ENCODE data around the gene VSX1. TPM values are rescaled to one million over a fixed set of nuclear protein-coding genes. Genes with fewer than 3 reads are reported as not detected.

The VSX1 gene
- polyA plus RNA-seq, 1 donor from 2014 or later: not detected

- Histone ChIP-seq H3K9me3 (ENCODE audit: low read length) (no peaks in the 10 kb centered on the region), H3K9ac (ENCODE audit: low read length) (no peak overlapping the region), H3K4me2 (ENCODE audit: low read length) (no peak overlapping the region), H3K27ac (ENCODE audit: low read length) (no peak overlapping the region), H3K4me3 (ENCODE audit: low read length) (no peak overlapping the region), H3K36me3 (ENCODE audit: insufficient read depth, low read length) (no peaks in the 10 kb centered on the region), H3K9me2 (ENCODE audit: insufficient read depth, low read length) (no peaks in the 10 kb centered on the region), H2AFZ (ENCODE audit: low read depth, low read length) (no peak overlapping the region), H3K27me3 (ENCODE audit: insufficient read depth, low read depth, low read length) (peaks cover 58% of the 10 kb centered on the region), H3K79me2 (replicated peaks; ENCODE audit: insufficient read depth, low read length) (no peaks in the 10 kb centered on the region), H4K20me1 (ENCODE audit: insufficient read depth) (no peaks in the 10 kb centered on the region), H3F3A (ENCODE audit: insufficient read depth, low read length, poor library complexity, severe bottlenecking) (no peaks in the 10 kb centered on the region)
- no peak for TF ChIP-seq CTCF (IDR thresholded peaks at IDR 0.05; ENCODE audit: poor library complexity, severe bottlenecking)
Observed at GRCh38 chr20:25070821-25071473, 11.0 kb downstream of the VSX1 start.

GRCh38 chr20:25067102-25067987 lies 14.6 kb downstream of the VSX1 start:
- Histone ChIP-seq H3K4me3 (ENCODE audit: low read length) (no peak overlapping the region), H3K27me3 (ENCODE audit: insufficient read depth, low read depth, low read length) (peaks cover 37% of the 10 kb centered on the region)
- TF ChIP-seq MXI1 (conservative IDR thresholded peaks at IDR 0.05; ENCODE audit: poor library complexity, severe bottlenecking): no peak
- no peak for TF ChIP-seq SMC3 (conservative IDR thresholded peaks at IDR 0.05; ENCODE audit: poor library complexity)
- TF ChIP-seq TAF1 (IDR thresholded peaks at IDR 0.05; ENCODE audit: low read depth): no peak
- no peak for TF ChIP-seq EP300 (conservative IDR thresholded peaks at IDR 0.05; ENCODE audit: poor library complexity, severe bottlenecking)
- no peak for TF ChIP-seq CTCF (IDR thresholded peaks at IDR 0.05; ENCODE audit: poor library complexity, severe bottlenecking)
- no peak for TF ChIP-seq RAD21 (conservative IDR thresholded peaks at IDR 0.05)
- no peak for TF ChIP-seq POLR2AphosphoS5 (IDR thresholded peaks at IDR 0.05)
- TF ChIP-seq EZH2 (IDR thresholded peaks at IDR 0.05; ENCODE audit: borderline replicate concordance, insufficient read depth, low read length, poor library complexity, severe bottlenecking): no peak
- TF ChIP-seq, protein P1, sequence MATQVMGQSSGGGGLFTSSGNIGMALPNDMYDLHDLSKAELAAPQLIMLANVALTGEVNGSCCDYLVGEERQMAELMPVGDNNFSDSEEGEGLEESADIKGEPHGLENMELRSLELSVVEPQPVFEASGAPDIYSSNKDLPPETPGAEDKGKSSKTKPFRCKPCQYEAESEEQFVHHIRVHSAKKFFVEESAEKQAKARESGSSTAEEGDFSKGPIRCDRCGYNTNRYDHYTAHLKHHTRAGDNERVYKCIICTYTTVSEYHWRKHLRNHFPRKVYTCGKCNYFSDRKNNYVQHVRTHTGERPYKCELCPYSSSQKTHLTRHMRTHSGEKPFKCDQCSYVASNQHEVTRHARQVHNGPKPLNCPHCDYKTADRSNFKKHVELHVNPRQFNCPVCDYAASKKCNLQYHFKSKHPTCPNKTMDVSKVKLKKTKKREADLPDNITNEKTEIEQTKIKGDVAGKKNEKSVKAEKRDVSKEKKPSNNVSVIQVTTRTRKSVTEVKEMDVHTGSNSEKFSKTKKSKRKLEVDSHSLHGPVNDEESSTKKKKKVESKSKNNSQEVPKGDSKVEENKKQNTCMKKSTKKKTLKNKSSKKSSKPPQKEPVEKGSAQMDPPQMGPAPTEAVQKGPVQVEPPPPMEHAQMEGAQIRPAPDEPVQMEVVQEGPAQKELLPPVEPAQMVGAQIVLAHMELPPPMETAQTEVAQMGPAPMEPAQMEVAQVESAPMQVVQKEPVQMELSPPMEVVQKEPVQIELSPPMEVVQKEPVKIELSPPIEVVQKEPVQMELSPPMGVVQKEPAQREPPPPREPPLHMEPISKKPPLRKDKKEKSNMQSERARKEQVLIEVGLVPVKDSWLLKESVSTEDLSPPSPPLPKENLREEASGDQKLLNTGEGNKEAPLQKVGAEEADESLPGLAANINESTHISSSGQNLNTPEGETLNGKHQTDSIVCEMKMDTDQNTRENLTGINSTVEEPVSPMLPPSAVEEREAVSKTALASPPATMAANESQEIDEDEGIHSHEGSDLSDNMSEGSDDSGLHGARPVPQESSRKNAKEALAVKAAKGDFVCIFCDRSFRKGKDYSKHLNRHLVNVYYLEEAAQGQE (IDR thresholded peaks at IDR 0.05; ENCODE audit: borderline replicate concordance): no peak

More at GRCh38 chr20:25067102-25067987, 14.6 kb downstream of the VSX1 start:
- H3K27ac ChIP-seq (ENCODE audit: low read length): no peak overlapping the region
- H4K20me1 ChIP-seq (ENCODE audit: insufficient read depth): no peaks in the 10 kb centered on the region
- H3K9me3 ChIP-seq (ENCODE audit: low read length): no peaks in the 10 kb centered on the region
- no peak overlapping the region for H2AFZ ChIP-seq (ENCODE audit: low read depth, low read length)
- no peaks in the 10 kb centered on the region for H3F3A ChIP-seq (ENCODE audit: insufficient read depth, low read length, poor library complexity, severe bottlenecking)
- H3K79me2 ChIP-seq (replicated peaks; ENCODE audit: insufficient read depth, low read length): no peaks in the 10 kb centered on the region
- H3K4me2 ChIP-seq (ENCODE audit: low read length): no peak overlapping the region
- no peaks in the 10 kb centered on the region for H3K9me2 ChIP-seq (ENCODE audit: insufficient read depth, low read length)
- H3K36me3 ChIP-seq (ENCODE audit: insufficient read depth, low read length): no peaks in the 10 kb centered on the region
- H3K9ac ChIP-seq (ENCODE audit: low read length): no peak overlapping the region
